Duodenal mucosa (tissue), 2 donors: Measurements from ENCODE around the gene EPHA2.

ENCODE experiments used
- H3K27ac ChIP-seq: one replicate; pipeline ENCODE4 v1.7.0; 2013; ENCODE audit warnings: low read depth, low read length
- H3K27me3 ChIP-seq, 2 donors: one replicate each; pipeline ENCODE4 v1.7.0; 2013; ENCODE audit warnings: low read length in 2 of 2, control low read depth in 1 of 2; ENCODE audit not compliant: insufficient read depth in 2 of 2, control insufficient read depth in 1 of 2
- H3K36me3 ChIP-seq, 2 donors: one replicate each; pipeline ENCODE4 v1.7.0; 2013; ENCODE audit warnings: low read length in 2 of 2, control low read depth in 1 of 2; ENCODE audit not compliant: insufficient read depth in 2 of 2, control insufficient read depth in 1 of 2
- H3K4me1 ChIP-seq, 2 donors: one replicate each; pipeline ENCODE4 v1.7.0; 2013; ENCODE audit warnings: low read length in 2 of 2, control low read depth in 1 of 2; ENCODE audit not compliant: insufficient read depth in 2 of 2, control insufficient read depth in 1 of 2
- H3K4me3 ChIP-seq, 2 donors: one replicate each; pipeline ENCODE4 v1.7.0; 2013; ENCODE audit warnings: low read length in 2 of 2, low read depth in 1 of 2
- H3K9ac ChIP-seq, 2 donors: one replicate each; pipeline ENCODE4 v1.7.0; 2013; ENCODE audit warnings: low read length in 2 of 2, low read depth in 1 of 2
- H3K9me3 ChIP-seq, 2 donors: one replicate each; pipeline ENCODE4 v1.7.0; 2013; ENCODE audit warnings: low read length in 2 of 2, control low read depth in 1 of 2; ENCODE audit not compliant: control insufficient read depth in 1 of 2

EPHA2 gene

DNA sequence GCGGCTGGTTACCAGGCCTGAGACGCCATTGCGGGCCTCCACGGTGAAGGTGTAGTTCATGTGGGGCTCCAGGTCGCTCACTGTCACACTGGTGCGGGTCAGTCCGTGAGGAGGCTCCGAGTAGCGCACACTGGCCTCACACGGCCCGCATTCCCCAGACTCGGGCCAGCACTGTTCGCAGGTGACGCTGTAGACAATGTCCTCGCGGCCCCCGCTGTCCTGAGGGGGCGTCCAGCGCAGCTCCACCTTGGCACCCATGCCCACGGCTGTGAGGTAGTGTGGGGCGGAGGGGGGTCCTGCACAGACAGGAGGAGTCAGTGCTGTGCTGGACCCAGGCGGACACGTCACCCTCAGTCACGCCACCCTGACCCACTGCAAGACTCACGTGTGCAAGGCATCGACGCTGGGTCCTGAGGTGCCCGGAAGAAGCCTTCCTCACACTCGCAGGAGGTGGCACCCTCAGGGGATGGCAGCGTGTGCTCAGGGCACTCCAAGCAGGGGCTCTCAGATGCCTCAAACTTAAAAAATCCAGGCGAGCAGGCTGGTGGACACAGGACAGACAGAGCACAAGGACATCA is 17.9 kb downstream of the EPHA2 start:
- no peak overlapping the region for H3K27ac ChIP-seq
- H3K36me3 ChIP-seq: peaks cover 24 to 60% of the 10 kb centered on the region in 2 donors

DNA sequence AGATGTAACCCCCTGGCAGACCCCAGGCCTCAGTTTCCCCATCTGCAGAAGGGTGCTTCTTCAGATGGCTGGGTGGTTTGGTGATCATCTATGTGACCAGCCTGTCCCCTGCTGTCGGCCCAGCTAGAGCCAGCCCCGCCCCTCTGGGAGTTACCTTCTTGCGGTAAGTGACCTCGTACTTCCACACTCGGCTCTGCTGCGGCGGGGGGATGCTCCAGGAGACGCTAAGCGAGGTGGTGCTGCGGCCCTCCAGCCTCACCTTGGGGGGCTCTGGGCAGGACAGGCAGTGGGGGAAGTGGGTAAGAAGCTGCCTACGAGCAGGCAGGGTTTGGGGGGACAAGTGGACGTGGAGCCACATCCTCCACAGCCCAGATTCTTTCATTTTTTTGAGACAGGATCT is 20.4 kb downstream of the EPHA2 start:
- no peak overlapping the region for H3K4me3 ChIP-seq
- no peak overlapping the region for H3K27ac ChIP-seq
- H3K9ac ChIP-seq: no peak overlapping the region
- no peaks in the 10 kb centered on the region for H3K27me3 ChIP-seq
- no peaks in the 10 kb centered on the region for H3K9me3 ChIP-seq
- peaks cover 24 to 79% of the 10 kb centered on the region in 2 donors for H3K36me3 ChIP-seq
- H3K4me1 ChIP-seq: peaks cover 0 to 7% of the 10 kb centered on the region in 2 donors

More for the DNA sequence above, 17.9 kb downstream of the EPHA2 start:
- Histone ChIP-seq H3K4me3 (no peak overlapping the region), H3K4me1 (peaks cover 8 to 13% of the 10 kb centered on the region in 2 donors), H3K9me3 (no peaks in the 10 kb centered on the region), H3K9ac (no peak overlapping the region), H3K27me3 (no peaks in the 10 kb centered on the region)

DNA sequence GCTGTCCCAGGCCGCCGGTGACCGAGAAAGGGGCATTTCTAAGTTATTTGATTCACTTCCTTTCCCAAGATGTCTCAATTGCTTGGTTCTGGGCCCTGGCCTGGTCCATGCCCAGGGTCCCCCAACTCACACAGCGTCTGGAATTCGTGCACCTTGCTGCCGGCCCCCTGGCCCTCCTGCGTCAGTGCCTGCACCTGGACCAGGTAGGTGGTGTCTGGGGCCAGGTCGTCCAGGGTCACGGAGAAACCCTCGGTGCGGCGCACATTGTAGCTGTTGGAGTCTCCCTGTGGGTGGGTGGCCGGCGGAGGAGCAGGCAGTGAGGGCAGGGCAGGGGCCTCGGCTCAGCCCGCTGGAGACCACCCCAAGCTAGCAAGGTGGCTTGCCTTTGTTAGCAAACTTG is 21.0 kb downstream of the EPHA2 start:
- H3K36me3 ChIP-seq: peaks cover 24 to 80% of the 10 kb centered on the region in 2 donors
- no peak overlapping the region for H3K4me3 ChIP-seq
- H3K9ac ChIP-seq: no peak overlapping the region
- no peaks in the 10 kb centered on the region for H3K27me3 ChIP-seq
- H3K4me1 ChIP-seq: peaks cover 0 to 7% of the 10 kb centered on the region in 2 donors
- no peak overlapping the region for H3K27ac ChIP-seq
- no peaks in the 10 kb centered on the region for H3K9me3 ChIP-seq

DNA sequence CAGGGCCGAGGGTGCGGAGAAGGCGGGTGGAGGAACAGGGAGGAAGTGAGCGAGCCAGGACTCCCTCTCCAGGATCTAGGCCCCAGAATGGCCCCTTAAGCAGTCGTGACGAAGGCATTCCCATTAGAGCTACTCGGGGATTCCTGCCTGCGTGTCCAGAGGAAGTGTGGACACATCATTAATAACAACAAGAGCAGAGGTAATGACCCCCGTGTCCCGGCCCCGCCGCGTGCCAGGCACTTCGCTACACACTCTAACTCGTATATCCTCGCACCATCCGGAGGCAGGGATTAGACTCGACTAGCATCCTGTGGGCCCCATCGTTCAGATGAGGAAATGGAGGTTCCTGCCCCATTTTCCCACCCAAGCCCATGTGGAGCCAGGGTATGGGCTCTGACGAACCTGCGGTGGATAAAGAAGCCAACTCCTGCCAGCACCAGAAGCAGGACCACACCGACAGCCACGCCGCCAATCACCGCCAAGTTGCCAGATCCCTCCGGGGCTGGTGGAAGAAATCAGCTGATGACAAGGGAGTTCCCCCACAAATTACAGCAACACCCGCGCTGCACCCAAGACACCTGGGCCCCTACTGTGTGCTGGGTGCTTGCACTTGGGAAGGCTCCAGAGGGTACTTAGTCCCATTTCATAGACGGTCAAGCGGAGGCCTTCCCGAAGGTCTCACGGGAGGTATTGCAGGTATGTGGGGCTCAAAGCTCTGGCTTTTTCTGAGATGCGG is 21.6 kb downstream of the EPHA2 start:
- no peak overlapping the region for H3K4me3 ChIP-seq
- H3K9ac ChIP-seq: no peak overlapping the region
- no peaks in the 10 kb centered on the region for H3K9me3 ChIP-seq
- peak overlapping the region; percentile 20 for H3K27ac ChIP-seq
- H3K4me1 ChIP-seq: peaks cover 0 to 2% of the 10 kb centered on the region in 2 donors
- H3K27me3 ChIP-seq: no peaks in the 10 kb centered on the region
- peaks cover 30 to 81% of the 10 kb centered on the region in 2 donors for H3K36me3 ChIP-seq

DNA sequence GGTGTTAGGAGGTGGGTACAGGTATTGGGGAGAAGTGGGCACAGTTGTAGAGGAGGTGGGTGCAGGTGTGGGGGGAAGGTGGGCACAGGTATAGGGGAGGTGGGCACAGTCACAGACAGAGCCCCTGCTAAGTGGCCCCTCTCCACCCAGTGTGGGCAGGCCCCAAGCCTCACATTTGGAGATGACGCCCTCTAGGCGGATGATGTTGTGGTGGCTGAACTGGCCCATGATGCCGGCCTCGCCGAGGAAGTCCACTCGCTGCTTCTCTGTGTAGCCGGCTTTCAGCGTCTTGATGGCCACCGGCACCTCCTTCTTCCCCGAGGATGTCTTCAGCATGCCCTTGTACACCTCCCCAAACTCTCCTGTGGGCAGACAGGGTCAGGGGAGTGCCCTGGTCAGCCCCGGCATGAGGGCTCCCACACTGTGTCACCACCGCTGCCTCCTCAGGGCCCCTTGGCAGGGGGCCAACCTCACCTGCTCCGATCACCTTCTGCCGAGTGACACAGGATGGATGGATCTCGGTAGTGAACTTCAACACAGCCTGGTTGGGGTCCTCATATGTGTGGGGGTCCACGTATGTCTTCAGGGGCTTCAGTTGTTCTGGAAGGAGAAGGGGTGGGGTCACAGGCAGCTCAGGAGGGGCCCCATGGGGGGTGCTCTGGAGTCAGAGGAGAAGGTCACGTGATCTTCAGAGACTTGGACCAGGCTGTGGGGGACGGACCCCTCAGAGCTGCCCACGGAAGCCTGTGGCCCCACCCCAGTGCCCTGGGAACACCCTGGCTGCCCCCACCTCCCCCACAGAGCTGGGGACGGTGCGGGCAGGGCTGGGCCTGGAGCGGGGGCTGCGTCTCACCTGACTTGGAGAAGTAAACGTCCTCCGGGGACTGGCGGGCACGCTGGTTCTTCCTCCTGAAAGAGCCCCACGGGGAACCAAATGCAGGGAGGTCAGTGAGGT is 22.6 kb downstream of the EPHA2 start:
- Histone ChIP-seq H3K27me3 (no peaks in the 10 kb centered on the region), H3K9me3 (no peaks in the 10 kb centered on the region), H3K9ac (no peak overlapping the region), H3K4me1 (no peaks in the 10 kb centered on the region), H3K4me3 (no peak overlapping the region), H3K36me3 (peaks cover 30 to 82% of the 10 kb centered on the region in 2 donors), H3K27ac (peak overlapping the region; percentile 20)

DNA sequence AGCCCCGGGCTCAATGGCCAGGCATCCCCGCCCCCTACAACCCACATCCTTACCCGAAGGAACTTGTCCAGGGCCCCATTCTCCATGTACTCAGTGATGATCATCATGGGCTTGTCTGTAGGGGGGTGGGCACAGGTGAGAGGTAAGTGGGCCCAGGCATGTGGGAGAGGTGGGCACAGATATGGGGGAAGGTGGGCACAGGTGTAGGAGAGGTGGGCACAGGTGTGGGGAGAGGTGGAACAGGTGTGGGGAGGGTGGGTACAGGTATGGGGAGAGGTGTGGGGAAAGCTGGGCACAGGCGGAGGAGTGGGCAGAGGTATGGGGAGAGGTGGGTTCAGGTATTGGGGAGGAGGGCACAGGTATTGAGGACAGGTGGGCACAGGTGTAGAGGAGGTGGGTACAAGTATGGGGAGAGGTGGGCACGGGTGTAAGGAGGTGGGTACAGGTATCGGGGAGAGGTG is 23.5 kb downstream of the EPHA2 start:
- Histone ChIP-seq H3K27me3 (no peaks in the 10 kb centered on the region), H3K4me1 (no peaks in the 10 kb centered on the region), H3K9ac (no peak overlapping the region), H3K4me3 (no peak overlapping the region), H3K36me3 (peaks cover 24 to 81% of the 10 kb centered on the region in 2 donors), H3K27ac (no peak overlapping the region), H3K9me3 (no peaks in the 10 kb centered on the region)

DNA sequence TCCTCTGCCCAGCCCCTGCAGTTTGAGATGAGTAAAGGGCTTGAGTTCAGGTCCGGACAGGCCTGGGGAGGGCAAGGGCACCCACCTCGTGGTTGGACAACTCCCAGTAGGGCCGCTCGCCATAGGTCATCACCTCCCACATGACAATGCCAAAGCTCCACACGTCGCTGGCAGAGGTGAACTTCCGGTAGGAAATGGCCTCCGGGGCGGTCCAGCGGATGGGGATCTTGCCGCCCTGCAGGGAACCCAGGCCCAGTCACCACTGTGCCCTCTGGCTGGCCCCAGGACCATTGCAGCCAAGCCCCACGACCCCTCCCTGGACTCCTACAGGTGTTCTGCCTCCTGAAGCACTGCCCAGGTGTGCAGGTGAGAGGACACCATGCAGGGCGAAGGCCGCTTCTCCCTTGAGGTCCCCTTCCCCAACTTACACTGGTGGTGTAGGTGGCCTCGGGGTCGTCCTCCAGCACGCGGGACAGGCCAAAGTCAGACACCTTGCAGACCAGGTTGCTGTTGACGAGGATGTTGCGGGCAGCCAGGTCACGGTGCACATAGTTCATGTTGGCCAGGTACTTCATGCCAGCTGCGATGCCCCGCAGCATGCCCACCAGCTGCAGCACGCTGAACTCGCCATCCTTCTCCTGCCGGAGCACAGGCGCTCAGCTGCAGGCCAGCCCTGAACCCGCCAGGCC is 24.1 kb downstream of the EPHA2 start:
- no peak overlapping the region for H3K9ac ChIP-seq
- no peak overlapping the region for H3K4me3 ChIP-seq
- no peaks in the 10 kb centered on the region for H3K4me1 ChIP-seq
- no peaks in the 10 kb centered on the region for H3K9me3 ChIP-seq
- H3K27ac ChIP-seq: no peak overlapping the region
- no peaks in the 10 kb centered on the region for H3K27me3 ChIP-seq
- peaks cover 24 to 84% of the 10 kb centered on the region in 2 donors for H3K36me3 ChIP-seq

DNA sequence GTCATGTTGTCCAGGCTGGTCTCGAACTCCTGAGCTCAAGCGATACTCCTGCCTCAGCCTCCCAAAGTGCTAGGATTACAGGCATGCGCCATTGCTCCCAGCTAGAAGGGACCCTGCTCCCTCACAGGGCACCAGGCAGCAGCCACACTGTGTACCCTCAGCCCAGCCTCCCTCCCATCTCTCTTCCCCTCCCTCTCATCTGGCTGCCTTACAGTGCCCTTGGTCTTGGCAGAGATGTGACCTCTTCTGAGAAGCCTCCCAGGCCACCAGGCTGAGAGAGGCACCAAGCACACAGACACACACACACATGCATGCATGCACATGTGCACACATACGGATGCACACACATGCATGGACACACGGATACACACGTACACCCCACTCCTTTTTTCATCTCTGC is 25.0 kb downstream of the EPHA2 start:
- Histone ChIP-seq H3K4me1 (no peaks in the 10 kb centered on the region), H3K36me3 (peaks cover 23 to 90% of the 10 kb centered on the region in 2 donors), H3K9me3 (no peaks in the 10 kb centered on the region), H3K27ac (no peak overlapping the region), H3K27me3 (no peaks in the 10 kb centered on the region), H3K4me3 (no peak overlapping the region), H3K9ac (no peak overlapping the region)

DNA sequence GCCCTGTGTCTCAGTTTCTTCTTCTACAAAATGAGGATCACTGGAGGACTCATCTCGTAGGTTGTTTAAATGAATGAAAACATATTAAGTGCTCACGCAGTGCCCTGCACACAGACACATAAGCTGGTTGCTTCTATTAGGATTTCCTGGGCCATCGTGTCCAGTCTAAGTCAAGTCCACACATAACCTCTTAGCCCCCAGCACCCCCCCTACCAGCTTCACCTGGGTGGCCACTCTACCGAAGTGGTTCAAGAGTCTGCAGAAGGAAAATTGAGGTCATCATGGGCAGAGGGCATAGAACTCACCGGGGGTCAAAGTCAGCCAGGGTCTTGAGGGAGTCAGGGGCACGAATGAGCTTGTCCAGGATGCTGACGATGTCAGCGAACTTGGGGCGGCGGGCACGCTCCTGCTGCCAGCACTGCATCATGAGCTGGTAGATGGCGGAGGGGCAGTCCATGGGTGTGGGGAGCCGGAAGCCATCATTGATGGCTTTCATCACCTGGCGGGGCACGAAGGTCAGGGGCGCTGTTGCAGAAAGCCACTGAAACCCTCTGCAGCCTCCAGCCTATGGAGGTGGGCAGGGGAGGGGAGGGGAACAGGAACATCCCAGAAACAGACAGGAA is 25.8 kb downstream of the EPHA2 start:
- Histone ChIP-seq H3K36me3 (peaks cover 15 to 84% of the 10 kb centered on the region in 2 donors), H3K4me1 (no peaks in the 10 kb centered on the region), H3K9me3 (no peaks in the 10 kb centered on the region), H3K27ac (no peak overlapping the region), H3K27me3 (no peaks in the 10 kb centered on the region), H3K4me3 (no peak overlapping the region), H3K9ac (no peak overlapping the region)
